ENCODE data around the gene MYO1E. TPM values are rescaled to one million over a fixed set of nuclear protein-coding genes. Genes with fewer than 3 reads are reported as not detected.

The MYO1E gene
- total and polyA plus RNA-seq, 2 of the 8 experiments (the other 6 are each of a cell fraction or from before 2014, with no cell fraction given), result 19.6 to 142 TPM

- H3K4ac ChIP-seq (replicated peaks; ENCODE audit: insufficient read length, low read depth, low read length), result no peak overlapping the region
- no peak overlapping the region for H3K56ac ChIP-seq (replicated peaks; ENCODE audit: insufficient read length, low read depth, low read length)
- H4K8ac ChIP-seq (ENCODE audit: extremely low read depth, insufficient read depth, low read length), result no peak overlapping the region
- H3K9me3 ChIP-seq (ENCODE audit: insufficient read depth in 2 of 2, low read depth in 1 of 2, low read length in 1 of 2), result no peaks in the 10 kb centered on the region
- no peak overlapping the region for H2BK12ac ChIP-seq (ENCODE audit: low read depth, low read length)
- no peak overlapping the region for H3K14ac ChIP-seq (ENCODE audit: insufficient read length)
- H4K20me1 ChIP-seq (replicated peaks in 1 of 2; ENCODE audit: control insufficient read depth in 1 of 2, insufficient read depth in 2 of 2, low read length in 2 of 2), result peaks cover 4 to 7% of the 10 kb centered on the region in 2 experiments
- DNase-seq (ENCODE audit: low read depth in 1 of 2, low spot score in 2 of 2), result no peak
- H3K9ac ChIP-seq (replicated peaks in 1 of 4; ENCODE audit: extremely low read depth in 1 of 4, low read depth in 3 of 4, low read length in 3 of 4), result no peak overlapping the region
- no peak overlapping the region for H2AK5ac ChIP-seq (ENCODE audit: low read depth, low read length)
- no peak overlapping the region for H3K23ac ChIP-seq (ENCODE audit: insufficient read length)
- no peak overlapping the region for H3K27ac ChIP-seq (ENCODE audit: low read depth, low read length)
- ChIA-PET POLR2A (ENCODE audit: partially characterized antibody) (no interaction called here), CTCF (ENCODE audit: partially characterized antibody) (no interaction called here)
- no peak overlapping the region for H4K5ac ChIP-seq (ENCODE audit: insufficient read length, low read depth, low read length)
- H3K27me3 ChIP-seq (replicated peaks in 1 of 4; ENCODE audit: control insufficient read depth in 3 of 4, extremely low read depth in 1 of 4, insufficient read depth in 3 of 4, low read length in 3 of 4), result no peaks in the 10 kb centered on the region
- TF ChIP-seq RNF2 (IDR thresholded peaks at IDR 0.05; ENCODE audit: borderline replicate concordance, low read depth, low read length, missing control alignments, poor library complexity, severe bottlenecking), result no peak
- TF ChIP-seq TAF7 (optimal IDR thresholded peaks at IDR 0.05; ENCODE audit: borderline replicate concordance, low read depth, low read length), result no peak
- TF ChIP-seq POU5F1 (IDR thresholded peaks at IDR 0.05; ENCODE audit: low read depth, low read length), result no peak
- TF ChIP-seq TBP (IDR thresholded peaks at IDR 0.05; ENCODE audit: low read depth, low read length), result no peak
- no peak for TF ChIP-seq USF2 (IDR thresholded peaks at IDR 0.05; ENCODE audit: low read length)
- TF ChIP-seq POLR2A (IDR thresholded peaks at IDR 0.05; ENCODE audit: control extremely low read depth in 1 of 2, low read depth in 2 of 2, low read length in 2 of 2), result no peak
- TF ChIP-seq YY1 (IDR thresholded peaks at IDR 0.05; ENCODE audit: low read depth, low read length), result no peak
- TF ChIP-seq JUND (IDR thresholded peaks at IDR 0.05; ENCODE audit: low read length), result no peak
- no peak for TF ChIP-seq MAFK (IDR thresholded peaks at IDR 0.05; ENCODE audit: low read depth, low read length)
- H3K23me2 ChIP-seq (ENCODE audit: low read depth, low read length), result no peaks in the 10 kb centered on the region
- FAIRE-seq, result no peak
- no peak overlapping the region for H2AFZ ChIP-seq (ENCODE audit: low read length)
- H2BK120ac ChIP-seq (replicated peaks; ENCODE audit: low read depth, low read length), result no peak overlapping the region
- no peak overlapping the region for H3K4me3 ChIP-seq (ENCODE audit: extremely low read depth in 1 of 4, insufficient read depth in 2 of 4, low read depth in 3 of 4, low read length in 4 of 4)
- H3K18ac ChIP-seq (ENCODE audit: extremely low read depth, low read length), result no peak overlapping the region
- no peak overlapping the region for H2BK15ac ChIP-seq (ENCODE audit: low read length)
- no peak overlapping the region for H2BK20ac ChIP-seq (ENCODE audit: low read length)
- peaks cover under 1 to 16% (median 8%) of the 10 kb centered on the region in 4 experiments; a peak in 3 of 7 replicates for H3K4me1 ChIP-seq (replicated peaks in 1 of 4; ENCODE audit: control insufficient read depth in 3 of 4, insufficient read depth in 4 of 4, low read length in 3 of 4)
- H2BK5ac ChIP-seq (ENCODE audit: low read depth, low read length), result no peak overlapping the region
- H3K79me1 ChIP-seq (ENCODE audit: low read depth, low read length), result peaks cover 11% of the 10 kb centered on the region; the same call in 1 of the 2 replicates
- 89% methylated on average over 5 of the region's 5 CpGs; no CpG with 5 or more reads in 1 of the 2 experiments for WGBS, 2 experiments (ENCODE audit: extremely low coverage in 1 of 2, insufficient coverage in 1 of 2, insufficient read length in 1 of 2, insufficient replicate concordance in 2 of 2, low coverage in 1 of 2, low lambda C conversion rate in 2 of 2, missing lambda C conversion rate in 1 of 2)
- H4K91ac ChIP-seq (replicated peaks; ENCODE audit: insufficient read length, low read length), result no peak overlapping the region
- H3K36me3 ChIP-seq (ENCODE audit: control insufficient read depth in 2 of 4, insufficient read depth in 4 of 4, low read length in 3 of 4), result no peaks in the 10 kb centered on the region
- H3K79me2 ChIP-seq (ENCODE audit: control insufficient read depth in 1 of 2, insufficient read depth in 2 of 2, low read length in 2 of 2), result peaks cover 4 to 75% of the 10 kb centered on the region in 2 experiments; a peak in 3 of 4 replicates
- H3K4me2 ChIP-seq (ENCODE audit: insufficient read depth in 1 of 2, low read depth in 2 of 2, low read length in 2 of 2), result no peak overlapping the region
Measured at GRCh38 chr15:59332009-59332408, 40.7 kb downstream of the MYO1E start.
